ENCODE data around the gene CDC42EP4. TPM values are rescaled to one million over a fixed set of nuclear protein-coding genes. Genes with fewer than 3 reads are reported as not detected.

The CDC42EP4 gene
- total RNA-seq, 2 donors from 2014 or later, result 35.4 to 56.0 TPM

DNA sequence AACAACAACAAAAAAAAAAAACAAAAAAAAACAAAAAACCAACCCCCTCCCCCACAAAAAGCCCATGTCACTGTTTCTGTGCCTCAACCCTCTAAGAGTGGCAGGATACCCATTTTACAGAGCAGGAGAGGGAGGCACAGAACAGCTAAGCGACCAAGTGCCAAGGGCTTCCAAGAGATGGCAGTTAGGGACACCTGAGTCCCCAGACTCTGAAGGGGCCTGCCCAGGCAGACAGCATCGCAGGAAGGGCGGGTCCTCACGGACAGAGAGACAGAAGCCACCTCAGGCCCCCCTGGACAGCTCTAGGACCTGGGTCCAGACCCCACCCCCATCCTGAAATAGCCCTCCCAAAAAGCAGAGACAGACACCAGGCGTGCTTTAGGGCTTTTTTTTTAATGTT, 28.6 kb downstream of the CDC42EP4 start:
- TF ChIP-seq, protein P1, sequence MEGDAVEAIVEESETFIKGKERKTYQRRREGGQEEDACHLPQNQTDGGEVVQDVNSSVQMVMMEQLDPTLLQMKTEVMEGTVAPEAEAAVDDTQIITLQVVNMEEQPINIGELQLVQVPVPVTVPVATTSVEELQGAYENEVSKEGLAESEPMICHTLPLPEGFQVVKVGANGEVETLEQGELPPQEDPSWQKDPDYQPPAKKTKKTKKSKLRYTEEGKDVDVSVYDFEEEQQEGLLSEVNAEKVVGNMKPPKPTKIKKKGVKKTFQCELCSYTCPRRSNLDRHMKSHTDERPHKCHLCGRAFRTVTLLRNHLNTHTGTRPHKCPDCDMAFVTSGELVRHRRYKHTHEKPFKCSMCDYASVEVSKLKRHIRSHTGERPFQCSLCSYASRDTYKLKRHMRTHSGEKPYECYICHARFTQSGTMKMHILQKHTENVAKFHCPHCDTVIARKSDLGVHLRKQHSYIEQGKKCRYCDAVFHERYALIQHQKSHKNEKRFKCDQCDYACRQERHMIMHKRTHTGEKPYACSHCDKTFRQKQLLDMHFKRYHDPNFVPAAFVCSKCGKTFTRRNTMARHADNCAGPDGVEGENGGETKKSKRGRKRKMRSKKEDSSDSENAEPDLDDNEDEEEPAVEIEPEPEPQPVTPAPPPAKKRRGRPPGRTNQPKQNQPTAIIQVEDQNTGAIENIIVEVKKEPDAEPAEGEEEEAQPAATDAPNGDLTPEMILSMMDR (IDR thresholded peaks at IDR 0.05), result no peak
- H3K36me3 ChIP-seq, result peaks cover 24% of the 10 kb centered on the region
- no peaks in the 10 kb centered on the region for H3K27me3 ChIP-seq
- peak overlapping the region; percentile 28 to 29 for H3K27ac ChIP-seq
- H3K4me3 ChIP-seq, result no peak overlapping the region
- no peaks in the 10 kb centered on the region for H3K9me3 ChIP-seq
- H3K4me1 ChIP-seq, result peaks cover 0 to 55% of the 10 kb centered on the region in 2 donors
- no peak for DNase-seq (ENCODE audit: low spot score)

- DNase-seq (ENCODE audit: low spot score), result no peak
- TF ChIP-seq, protein P1 (IDR thresholded peaks at IDR 0.05), result no peak
- Histone ChIP-seq H3K4me3 (no peak overlapping the region), H3K27me3 (no peaks in the 10 kb centered on the region), H3K4me1 (peaks cover 0 to 55% of the 10 kb centered on the region in 2 donors), H3K9me3 (no peaks in the 10 kb centered on the region), H3K36me3 (peaks cover 24% of the 10 kb centered on the region), H3K27ac (no peak overlapping the region)
Observed at GRCh38 chr17:73282629-73283028, 29.2 kb downstream of the CDC42EP4 start.

DNA sequence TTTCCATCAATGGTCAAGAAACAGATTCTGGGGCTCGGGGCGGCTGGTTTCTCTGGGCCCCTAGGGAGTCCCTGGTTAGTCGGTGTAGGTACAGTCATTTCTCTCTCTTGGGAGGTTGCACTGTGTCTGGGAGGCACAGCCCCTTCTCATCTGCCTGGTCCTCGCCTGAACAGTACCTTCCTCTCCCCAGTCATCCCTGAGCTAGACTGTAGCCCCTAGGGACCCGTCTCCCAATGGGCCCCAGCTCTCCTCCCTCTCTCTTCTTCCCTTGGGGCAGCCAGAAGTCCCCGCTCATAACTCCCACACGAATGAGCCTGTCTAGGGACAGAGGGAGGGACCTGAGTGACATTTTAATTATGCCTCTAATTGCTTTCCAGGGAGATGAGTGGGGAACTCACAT, 29.9 kb downstream of the CDC42EP4 start:
- Histone ChIP-seq H3K36me3 (peaks cover 24% of the 10 kb centered on the region), H3K27ac (no peak overlapping the region), H3K27me3 (no peaks in the 10 kb centered on the region), H3K4me1 (peaks cover 0 to 50% of the 10 kb centered on the region in 2 donors), H3K9me3 (no peaks in the 10 kb centered on the region), H3K4me3 (no peak overlapping the region)
- DNase-seq (ENCODE audit: low spot score), result no peak
- TF ChIP-seq, protein P1 (IDR thresholded peaks at IDR 0.05), result no peak

- no peak for DNase-seq (ENCODE audit: low spot score)
- TF ChIP-seq, protein P1 (IDR thresholded peaks at IDR 0.05), result no peak
- Histone ChIP-seq H3K27ac (no peak overlapping the region), H3K9me3 (no peaks in the 10 kb centered on the region), H3K27me3 (no peaks in the 10 kb centered on the region), H3K4me1 (peaks cover 0 to 33% of the 10 kb centered on the region in 2 donors), H3K36me3 (peaks cover 12% of the 10 kb centered on the region), H3K4me3 (no peak overlapping the region)
Observed at GRCh38 chr17:73280191-73280590, 31.6 kb downstream of the CDC42EP4 start.

- TF ChIP-seq, protein P1 (IDR thresholded peaks at IDR 0.05), result no peak
- no peak for DNase-seq (ENCODE audit: low spot score)
- H3K36me3 ChIP-seq, result peaks cover 7% of the 10 kb centered on the region
- H3K9me3 ChIP-seq, result no peaks in the 10 kb centered on the region
- H3K4me1 ChIP-seq, result peaks cover 0 to 28% of the 10 kb centered on the region in 2 donors
- no peak overlapping the region for H3K4me3 ChIP-seq
- H3K27ac ChIP-seq, result peak overlapping the region in 1 of 2 donors; percentile 75
- no peaks in the 10 kb centered on the region for H3K27me3 ChIP-seq
Observed at GRCh38 chr17:73279704-73280103, 32.1 kb downstream of the CDC42EP4 start.

Measured in right atrium auricular region (tissue), 2 donors.